ENCODE measurements around the gene LEKR1.

- TF ChIP-seq SP1 (IDR thresholded peaks at IDR 0.05) = no peak
- no peak for TF ChIP-seq ARNT (IDR thresholded peaks at IDR 0.05)
- no peak for TF ChIP-seq SUZ12 (IDR thresholded peaks at IDR 0.05)
- TF ChIP-seq FOXK2 (IDR thresholded peaks at IDR 0.05) = no peak
- TF ChIP-seq LEF1 (IDR thresholded peaks at IDR 0.05; ENCODE audit: borderline replicate concordance) = no peak
- no peak for TF ChIP-seq BHLHE40 (IDR thresholded peaks at IDR 0.05; ENCODE audit: borderline replicate concordance)
- no peak for TF ChIP-seq NFRKB (IDR thresholded peaks at IDR 0.05)
- no peak for TF ChIP-seq L3MBTL2 (conservative IDR thresholded peaks at IDR 0.05)
Observed at GRCh38 chr3:157051591-157051990, 225.4 kb downstream of the LEKR1 start.

Measured in HEK293T (cell line).